Measurements from ENCODE around the gene ALOXE3. TPM values are rescaled to one million over a fixed set of nuclear protein-coding genes. Genes with fewer than 3 reads are reported as not detected.

The ALOXE3 gene
- total and polyA plus RNA-seq, 3 experiments from 2014 or later, result not detected

- CTCF ChIA-PET, result interaction anchor here (0.7 to 6.6 kb wide), 37 partner anchors 10 to 257 kb away, joined by 3 to 76 read pairs (median 6); partner anchors contain the start of genes ALOX12B, AURKB, BORCS6 and CTC1
- Mint-ChIP-seq H3K27me3 (peaks cover 44 to 59% of the 10 kb centered on the region in 2 donors), H3K4me3 (peak overlapping the region; percentile 84 to 98 (median 94)), H3K27ac (peak overlapping the region; percentile 32 to 100 (median 92)), H3K36me3 (peaks cover 0 to 14% (median 1%) of the 10 kb centered on the region in 3 donors), H3K4me1 (peaks cover 55 to 70% (median 69%) of the 10 kb centered on the region in 3 donors), H3K9me3 (peaks cover 0 to 15% (median 8%) of the 10 kb centered on the region in 5 donors)
- H3K36me3 ChIP-seq (ENCODE audit: insufficient read depth, low read length), result no peaks in the 10 kb centered on the region
- peak overlapping the region; percentile 99 for H3K4me3 ChIP-seq (ENCODE audit: low read length)
- H3K27me3 ChIP-seq (ENCODE audit: insufficient read depth, low read length, poor library complexity, severe bottlenecking), result peaks cover 22% of the 10 kb centered on the region
- peaks cover 58% of the 10 kb centered on the region for H3K4me1 ChIP-seq (ENCODE audit: insufficient read depth, low read length)
- peak overlapping the region; percentile 41 for H3K27ac ChIP-seq (ENCODE audit: low read depth, low read length)
- POLR2A ChIA-PET, result interaction anchor here (0.6 to 2.7 kb wide), 15 partner anchors 10 to 868 kb away, joined by 3 to 37 read pairs (median 6); partner anchors contain the start of genes CTC1, CTDNEP1, PER1 and PFAS
- peak; percentile 58 to 92 (median 86) for DNase-seq
- no peaks in the 10 kb centered on the region for H3K9me3 ChIP-seq (ENCODE audit: low read length)
These were observed 1.5 kb upstream of the ALOXE3 start for GRCh38 chr17:8119581-8120519.

- peaks cover 46 to 61% (median 60%) of the 10 kb centered on the region in 3 donors for H3K4me1 Mint-ChIP-seq
- POLR2A ChIA-PET, result interaction anchor here (0.5 to 2.7 kb wide), 15 partner anchors 9 to 867 kb away, joined by 3 to 37 read pairs (median 6); partner anchors contain the start of genes CTC1, CTDNEP1, PER1 and PFAS
- peak overlapping the region; percentile 84 to 98 (median 94) for H3K4me3 Mint-ChIP-seq
These were observed 661 bp upstream of the ALOXE3 start for GRCh38 chr17:8118769-8119580.

DNA sequence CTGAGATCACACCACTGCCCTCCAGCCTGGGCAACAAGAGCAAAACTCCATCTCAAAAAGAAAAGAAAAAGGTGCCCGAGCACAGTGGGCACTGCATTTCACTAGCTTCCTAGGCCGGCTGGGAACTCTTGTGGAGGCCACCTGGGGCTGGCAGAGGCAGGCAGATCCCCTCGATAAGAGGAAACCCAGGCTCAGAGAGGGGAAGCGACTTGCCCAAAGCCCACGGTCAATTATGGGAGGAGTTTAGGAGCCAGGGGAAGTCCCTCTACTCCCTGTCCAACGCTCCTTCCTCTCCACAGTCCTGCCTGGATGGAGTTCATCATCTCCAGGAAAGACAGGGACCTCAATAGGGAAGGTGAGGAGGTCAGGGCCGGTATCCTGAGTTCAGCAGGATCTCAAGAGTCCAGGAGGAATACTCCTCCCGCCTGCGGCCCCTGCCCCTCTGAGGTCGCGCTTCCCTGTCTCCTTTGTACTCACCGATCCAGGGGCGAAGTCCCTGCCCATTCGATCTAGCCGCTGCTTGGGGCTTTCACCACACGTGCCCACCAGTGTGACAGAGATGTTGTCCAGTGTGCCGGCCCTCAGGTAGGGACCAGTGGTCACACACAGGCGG lies 841 bp downstream of the ALOXE3 start:
- Histone ChIP-seq H3K4me1 (ENCODE audit: insufficient read depth, low read length) (peaks cover 35% of the 10 kb centered on the region), H3K4me3 (ENCODE audit: low read length) (peak overlapping the region; percentile 99), H3K27me3 (ENCODE audit: insufficient read depth, low read length, poor library complexity, severe bottlenecking) (peaks cover 34% of the 10 kb centered on the region), H3K27ac (ENCODE audit: low read depth, low read length) (no peak overlapping the region), H3K36me3 (ENCODE audit: insufficient read depth, low read length) (no peaks in the 10 kb centered on the region), H3K9me3 (ENCODE audit: low read length) (no peaks in the 10 kb centered on the region)
- peaks cover 0 to 15% (median 8%) of the 10 kb centered on the region in 5 donors for H3K9me3 Mint-ChIP-seq
- POLR2A ChIA-PET, result interaction anchor here (1.1 kb wide), 1 partner anchor 13 kb away, joined by 3 read pairs; no protein-coding TSS in a partner anchor
- CTCF ChIA-PET, result interaction anchor here (0.9 to 6.6 kb wide), 11 partner anchors 10 to 178 kb away, joined by 3 to 76 read pairs (median 6); partner anchors contain the start of genes ALOX12B, BORCS6 and SLC25A35
- H3K27me3 Mint-ChIP-seq, result peaks cover 49 to 58% of the 10 kb centered on the region in 2 donors
- H3K27ac Mint-ChIP-seq, result peak overlapping the region in 3 of 8 donors; percentile 6 to 100 (median 43)
- peaks cover 34 to 47% (median 46%) of the 10 kb centered on the region in 3 donors for H3K4me1 Mint-ChIP-seq
- peak overlapping the region; percentile 84 to 98 (median 94) for H3K4me3 Mint-ChIP-seq
- H3K36me3 Mint-ChIP-seq, result peaks cover 0 to 12% (median 1%) of the 10 kb centered on the region in 3 donors
- no peak for DNase-seq

More at GRCh38 chr17:8118769-8119580, 661 bp upstream of the ALOXE3 start:
- Mint-ChIP-seq H3K27me3 (peaks cover 46 to 55% of the 10 kb centered on the region in 2 donors), H3K36me3 (peaks cover 0 to 12% (median 1%) of the 10 kb centered on the region in 3 donors), H3K9me3 (peaks cover 0 to 15% (median 8%) of the 10 kb centered on the region in 5 donors), H3K27ac (peak overlapping the region; percentile 77 to 100 (median 94))
- CTCF ChIA-PET, result interaction anchor here (0.6 to 6.6 kb wide), 40 partner anchors 10 to 258 kb away, joined by 3 to 76 read pairs (median 5); partner anchors contain the start of genes ALOX12B, AURKB, BORCS6 and CTC1
- H3K27me3 ChIP-seq (ENCODE audit: insufficient read depth, low read length, poor library complexity, severe bottlenecking), result peaks cover 27% of the 10 kb centered on the region
- H3K4me3 ChIP-seq (ENCODE audit: low read length), result peak overlapping the region; percentile 99
- peaks cover 50% of the 10 kb centered on the region for H3K4me1 ChIP-seq (ENCODE audit: insufficient read depth, low read length)
- H3K27ac ChIP-seq (ENCODE audit: low read depth, low read length), result peak overlapping the region; percentile 41
- no peaks in the 10 kb centered on the region for H3K9me3 ChIP-seq (ENCODE audit: low read length)
- no peaks in the 10 kb centered on the region for H3K36me3 ChIP-seq (ENCODE audit: insufficient read depth, low read length)
- DNase-seq, result peak; percentile 77 to 91 (median 84)

GRCh38 chr17:8116776-8117175 lies 1.5 kb downstream of the ALOXE3 start:
- peaks cover 0 to 15% (median 8%) of the 10 kb centered on the region in 5 donors for H3K9me3 Mint-ChIP-seq
- POLR2A ChIA-PET, result no interaction called here
- H3K4me1 Mint-ChIP-seq, result peaks cover 32 to 43% (median 41%) of the 10 kb centered on the region in 3 donors
- peaks cover 54 to 59% of the 10 kb centered on the region in 2 donors for H3K27me3 Mint-ChIP-seq
- no peaks in the 10 kb centered on the region for H3K36me3 ChIP-seq (ENCODE audit: insufficient read depth, low read length)
- CTCF ChIA-PET, result interaction anchor here (0.9 to 6.6 kb wide), 4 partner anchors 26 to 41 kb away, joined by 3 to 76 read pairs (median 4); partner anchors contain the start of gene ALOX12B
- H3K4me3 Mint-ChIP-seq, result peak overlapping the region in 3 of 7 donors; percentile 27 to 57 (median 28)
- peaks cover 41% of the 10 kb centered on the region for H3K27me3 ChIP-seq (ENCODE audit: insufficient read depth, low read length, poor library complexity, severe bottlenecking)
- no peak overlapping the region for H3K27ac ChIP-seq (ENCODE audit: low read depth, low read length)
- H3K4me3 ChIP-seq (ENCODE audit: low read length), result no peak overlapping the region
- no peak for DNase-seq
- peaks cover 31% of the 10 kb centered on the region for H3K4me1 ChIP-seq (ENCODE audit: insufficient read depth, low read length)
- H3K36me3 Mint-ChIP-seq, result peaks cover 0 to 12% (median 1%) of the 10 kb centered on the region in 3 donors
- H3K9me3 ChIP-seq (ENCODE audit: low read length), result no peaks in the 10 kb centered on the region
- peak overlapping the region in 1 of 8 donors; percentile 54 for H3K27ac Mint-ChIP-seq

GRCh38 chr17:8110907-8111306 lies 7.4 kb downstream of the ALOXE3 start:
- H3K27me3 ChIP-seq (ENCODE audit: insufficient read depth, low read length, poor library complexity, severe bottlenecking), result peaks cover 32% of the 10 kb centered on the region
- H3K9me3 ChIP-seq (ENCODE audit: low read length), result no peaks in the 10 kb centered on the region
- H3K27ac Mint-ChIP-seq, result no peak overlapping the region
- POLR2A ChIA-PET, result interaction anchor here (1.1 to 2.0 kb wide), 3 partner anchors 8 to 51 kb away, joined by 3 to 8 read pairs (median 6); no protein-coding TSS in a partner anchor
- H3K4me1 ChIP-seq (ENCODE audit: insufficient read depth, low read length), result no peaks in the 10 kb centered on the region
- peaks cover 0 to 1% (median 0%) of the 10 kb centered on the region in 3 donors for H3K36me3 Mint-ChIP-seq
- DNase-seq, result no peak
- CTCF ChIA-PET, result interaction anchor here (1.0 to 7.1 kb wide), 23 partner anchors 8 to 190 kb away, joined by 3 to 97 read pairs (median 7); partner anchors contain the start of genes ALOX12B, ALOXE3, HES7 and SLC25A35
- H3K9me3 Mint-ChIP-seq, result no peaks in the 10 kb centered on the region
- no peak overlapping the region for H3K4me3 ChIP-seq (ENCODE audit: low read length)
- H3K27ac ChIP-seq (ENCODE audit: low read depth, low read length), result no peak overlapping the region
- peaks cover 31 to 44% of the 10 kb centered on the region in 2 donors for H3K27me3 Mint-ChIP-seq
- peak overlapping the region in 5 of 7 donors; percentile 23 to 74 (median 49) for H3K4me3 Mint-ChIP-seq
- peaks cover 0 to 5% (median 2%) of the 10 kb centered on the region in 3 donors for H3K4me1 Mint-ChIP-seq
- H3K36me3 ChIP-seq (ENCODE audit: insufficient read depth, low read length), result no peaks in the 10 kb centered on the region

DNA sequence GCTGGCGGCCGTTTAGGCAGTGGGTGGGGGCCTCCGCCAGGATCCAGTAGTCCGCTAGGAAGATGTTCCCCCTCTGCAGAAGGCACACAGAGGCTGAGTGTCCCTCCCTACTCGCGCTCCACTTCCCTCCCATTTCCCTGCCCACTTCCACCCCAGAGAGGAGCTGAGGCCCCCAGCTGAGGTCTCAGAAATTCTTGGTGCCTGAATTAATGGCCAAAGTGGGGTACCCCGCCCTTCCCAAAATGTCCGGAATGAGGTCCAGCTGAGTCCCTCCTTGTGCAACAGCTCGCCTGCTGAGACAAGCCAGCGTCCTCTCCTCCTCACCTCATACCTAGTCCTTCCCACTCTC lies 7.9 kb downstream of the ALOXE3 start:
- Histone ChIP-seq H3K36me3 (ENCODE audit: insufficient read depth, low read length) (no peaks in the 10 kb centered on the region), H3K4me1 (ENCODE audit: insufficient read depth, low read length) (no peaks in the 10 kb centered on the region), H3K4me3 (ENCODE audit: low read length) (peak overlapping the region; percentile 65), H3K27me3 (ENCODE audit: insufficient read depth, low read length, poor library complexity, severe bottlenecking) (peaks cover 28% of the 10 kb centered on the region), H3K9me3 (ENCODE audit: low read length) (no peaks in the 10 kb centered on the region), H3K27ac (ENCODE audit: low read depth, low read length) (no peak overlapping the region)
- no peaks in the 10 kb centered on the region for H3K36me3 Mint-ChIP-seq
- peak overlapping the region in 1 of 8 donors; percentile 23 for H3K27ac Mint-ChIP-seq
- H3K9me3 Mint-ChIP-seq, result no peaks in the 10 kb centered on the region
- peaks cover 0 to 5% (median 2%) of the 10 kb centered on the region in 3 donors for H3K4me1 Mint-ChIP-seq
- H3K4me3 Mint-ChIP-seq, result peak overlapping the region in 4 of 7 donors; percentile 41 to 66 (median 52)
- H3K27me3 Mint-ChIP-seq, result peaks cover 28 to 39% of the 10 kb centered on the region in 2 donors
- ChIA-PET CTCF (interaction anchor here (0.9 to 7.1 kb wide), 25 partner anchors 9 to 265 kb away, joined by 3 to 97 read pairs (median 7); partner anchors contain the start of genes ALOX12B, ALOXE3, HES7 and SLC25A35), POLR2A (interaction anchor here (1.1 to 2.0 kb wide), 3 partner anchors 9 to 50 kb away, joined by 3 to 8 read pairs (median 6); no protein-coding TSS in a partner anchor)
- no peak for DNase-seq

Measured in CD8-positive, alpha-beta memory T cell (primary cell).